Loucy (cell line): Measurements from ENCODE around the gene CBX8.

Experiments
- CTCF ChIP-seq: fragments of 200-600 bp; sonication (generic); conservative IDR thresholded peaks from 2 replicates; pipeline ENCODE4 v1.5.1; 2014; ENCODE audit warnings: mild to moderate bottlenecking, antibody characterized with exemption, low read length
- EZH2phosphoT487 ChIP-seq: fragments of 200-600 bp; IDR thresholded peaks from 2 replicates; pipeline ENCODE4 v1.6.1; 2018; ENCODE audit warnings: antibody characterized with exemption, mild to moderate bottlenecking, moderate library complexity, borderline replicate concordance

DNA sequence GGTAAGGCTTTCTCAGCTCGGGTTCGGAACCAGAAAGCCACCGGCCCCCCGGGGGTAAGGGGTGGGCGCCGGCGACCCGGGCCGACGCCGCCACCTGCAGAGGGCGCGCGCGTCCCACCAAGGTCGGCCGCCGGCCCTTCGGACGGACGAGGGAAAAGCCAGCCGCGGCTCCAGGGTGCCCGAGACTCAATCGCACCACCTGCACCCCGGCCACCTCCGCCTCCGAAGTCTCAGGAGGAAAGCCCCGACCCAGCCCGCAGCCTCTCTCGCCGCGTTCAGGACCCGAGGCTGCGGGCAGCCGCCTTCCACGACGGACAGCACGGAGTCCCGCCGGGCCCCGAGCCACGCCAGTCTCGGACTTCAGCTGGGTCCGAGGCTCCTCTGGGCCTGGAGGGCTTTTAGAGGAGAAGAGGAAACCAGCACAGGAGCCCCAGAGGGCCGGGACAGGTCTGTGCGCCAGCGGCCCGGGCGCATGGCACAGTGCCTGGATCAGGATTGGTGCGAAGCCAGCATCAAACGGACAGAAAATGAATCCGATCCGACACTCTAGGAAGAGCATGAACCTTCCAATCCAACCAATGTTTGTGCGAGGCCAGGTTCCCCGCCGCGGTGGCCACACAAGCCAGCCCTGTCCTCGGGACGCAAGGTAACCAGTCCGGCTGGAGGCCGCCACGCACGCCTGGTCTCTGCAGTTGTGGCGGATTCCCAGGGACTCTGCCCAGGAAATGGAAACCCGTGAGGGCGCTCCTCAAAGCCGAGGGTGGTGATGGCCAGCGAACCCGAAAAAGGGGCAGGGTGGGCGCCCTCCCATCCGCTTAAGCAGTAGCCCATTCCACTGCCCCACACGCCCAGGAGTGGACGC is 6.7 kb downstream of the CBX8 start:
- TF ChIP-seq CTCF (peak; percentile 64), EZH2phosphoT487 (no peak)
